HFFc6 (cell line): ENCODE results near the gene SPTSSA. TPM values are rescaled to one million over a fixed set of nuclear protein-coding genes. Genes with fewer than 3 reads are reported as not detected.
"Not testable (repeated sequence)": the region's sequence is repeated elsewhere in the genome, so short reads cannot be mapped to it uniquely, and the experiment has no call there.

Experiments
- DNase-seq: peaks from one replicate; pipeline ENCODE4 v3.0.0-alpha.2; 2018
- H3K27ac Mint-ChIP-seq: 2 replicates; pipeline ENCODE4 v1.8.0; 2020; ENCODE audit warnings: mild to moderate bottlenecking, mixed read lengths
- H3K27me3 Mint-ChIP-seq: 2 replicates; pipeline ENCODE4 v1.8.0; 2021; ENCODE audit warnings: mild to moderate bottlenecking, moderate library complexity, mixed read lengths; ENCODE audit not compliant: insufficient read depth
- H3K36me3 Mint-ChIP-seq: 2 replicates; pipeline ENCODE4 v1.8.0; 2021; ENCODE audit warnings: low read depth, mixed read lengths
- H3K4me1 Mint-ChIP-seq: 2 replicates; pipeline ENCODE4 v1.8.0; 2020; ENCODE audit warnings: low read depth, mixed read lengths
- H3K4me3 Mint-ChIP-seq: 2 replicates; pipeline ENCODE4 v1.8.0; 2020; ENCODE audit warnings: mild to moderate bottlenecking, moderate library complexity, mixed read lengths
- H3K9me3 Mint-ChIP-seq: 2 replicates; pipeline ENCODE4 v1.8.0; 2020; ENCODE audit warnings: mild to moderate bottlenecking, mixed read lengths
- long read RNA-seq: library from polyadenylated mRNA; unstranded; transcript quantifications from one replicate; pipeline ENCODE4 v2.0.0, GENCODE V29; 2019
- total RNA-seq, 6 experiments: library from RNA; stranded (reverse); fragmentation: NEBNext Ultra II Directional; extraction: Animal tissue kit (Norgen Biotek cat#: 25700); gene quantifications; 2 replicates in 1 of 6; 3 replicates in 5 of 6; pipeline ENCODE4 v1.2.3, GENCODE V29; 2021
- TF ChIP-seq, protein P1 (sequence below): fragments of 200-600 bp; sonication (generic); IDR thresholded peaks from 2 replicates; pipeline ENCODE4 v1.5.0; 2021; ENCODE audit warnings: antibody characterized with exemption, mild to moderate bottlenecking

SPTSSA gene, protein sequence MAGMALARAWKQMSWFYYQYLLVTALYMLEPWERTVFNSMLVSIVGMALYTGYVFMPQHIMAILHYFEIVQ
- total RNA-seq = 10 to 100 TPM; 13.4 to 16.5 (median 15.4) TPM
- long read RNA-seq, transcript SPTSSA-201 (2 exons, 2,777 nt) = major isoform, 17 of 18 reads
- long read RNA-seq, partial matches to known transcripts = 0 of 18 reads
- long read RNA-seq, other reads (novel, unspliced or antisense) = 1 of 18 reads

DNA sequence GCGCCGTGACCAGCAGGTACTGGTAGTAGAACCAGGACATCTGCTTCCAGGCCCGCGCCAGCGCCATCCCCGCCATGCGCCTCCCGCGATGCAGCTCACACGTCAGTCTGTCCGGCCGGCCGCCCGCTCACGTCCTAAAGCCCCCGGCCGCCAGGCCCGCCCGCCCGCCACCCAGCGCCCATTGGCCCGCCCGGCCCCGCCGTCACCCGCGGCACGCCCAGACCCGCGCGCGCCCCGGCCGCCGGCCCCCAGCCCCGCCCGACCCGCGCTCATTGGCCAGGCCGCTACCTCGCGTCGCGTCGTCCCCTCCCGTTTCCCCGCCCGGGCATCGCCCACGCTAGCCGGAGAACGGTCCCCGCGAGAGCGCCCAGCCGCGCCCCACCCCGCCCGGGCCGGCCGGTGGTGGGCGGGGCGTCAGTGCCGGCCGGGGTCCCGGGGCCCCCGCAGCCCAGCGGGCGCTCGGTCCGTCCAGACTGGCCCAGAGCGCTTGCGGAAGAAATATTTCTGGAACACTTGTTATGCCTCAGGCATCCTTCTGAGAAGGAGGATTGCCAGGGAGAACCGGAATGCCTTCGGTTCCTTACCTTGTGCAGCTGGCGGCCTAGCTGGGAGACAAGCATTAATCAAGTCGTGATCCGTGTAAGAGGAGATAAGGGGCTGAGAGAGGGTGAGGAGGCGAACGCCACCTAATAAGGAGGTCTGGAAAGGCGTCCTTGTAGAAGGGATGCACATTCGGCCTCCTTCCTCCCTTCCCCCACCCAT lies at the start of gene SPTSSA:
SPTSSA (minus strand) TSS at position 109 of the 762 bp plus-strand sequence; CDS start at position 76, 33 bp downstream.
- TF ChIP-seq, protein P1, sequence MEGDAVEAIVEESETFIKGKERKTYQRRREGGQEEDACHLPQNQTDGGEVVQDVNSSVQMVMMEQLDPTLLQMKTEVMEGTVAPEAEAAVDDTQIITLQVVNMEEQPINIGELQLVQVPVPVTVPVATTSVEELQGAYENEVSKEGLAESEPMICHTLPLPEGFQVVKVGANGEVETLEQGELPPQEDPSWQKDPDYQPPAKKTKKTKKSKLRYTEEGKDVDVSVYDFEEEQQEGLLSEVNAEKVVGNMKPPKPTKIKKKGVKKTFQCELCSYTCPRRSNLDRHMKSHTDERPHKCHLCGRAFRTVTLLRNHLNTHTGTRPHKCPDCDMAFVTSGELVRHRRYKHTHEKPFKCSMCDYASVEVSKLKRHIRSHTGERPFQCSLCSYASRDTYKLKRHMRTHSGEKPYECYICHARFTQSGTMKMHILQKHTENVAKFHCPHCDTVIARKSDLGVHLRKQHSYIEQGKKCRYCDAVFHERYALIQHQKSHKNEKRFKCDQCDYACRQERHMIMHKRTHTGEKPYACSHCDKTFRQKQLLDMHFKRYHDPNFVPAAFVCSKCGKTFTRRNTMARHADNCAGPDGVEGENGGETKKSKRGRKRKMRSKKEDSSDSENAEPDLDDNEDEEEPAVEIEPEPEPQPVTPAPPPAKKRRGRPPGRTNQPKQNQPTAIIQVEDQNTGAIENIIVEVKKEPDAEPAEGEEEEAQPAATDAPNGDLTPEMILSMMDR = no peak
- no peaks in the 10 kb centered on the region; the same call in 1 of the 2 replicates for H3K27me3 Mint-ChIP-seq

DNA sequence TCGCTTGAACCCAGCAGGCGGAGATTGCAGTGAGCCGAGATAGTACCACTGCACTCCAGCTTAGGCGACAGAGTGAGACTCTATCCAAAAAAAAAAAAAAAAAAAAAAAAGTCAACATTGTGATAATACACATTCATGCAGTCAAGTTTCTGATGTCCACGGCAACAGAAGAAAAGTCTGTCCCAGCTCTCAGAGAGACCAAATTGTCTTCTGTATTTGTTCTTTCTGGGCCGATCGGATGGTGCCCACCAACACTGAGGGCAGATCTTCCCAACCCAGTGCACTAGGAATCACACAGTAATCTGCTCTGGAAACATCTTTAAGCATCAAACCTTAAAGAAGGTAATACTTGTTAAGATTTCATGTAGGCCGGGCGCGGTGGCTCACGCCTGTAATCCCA lies 45.8 kb upstream of the SPTSSA start:
- H3K36me3 Mint-ChIP-seq = no peaks in the 10 kb centered on the region
- H3K27me3 Mint-ChIP-seq = no peaks in the 10 kb centered on the region
- no peaks in the 10 kb centered on the region for H3K9me3 Mint-ChIP-seq
- no peak overlapping the region for H3K4me3 Mint-ChIP-seq
- H3K27ac Mint-ChIP-seq = no peak overlapping the region
- peaks cover 5% of the 10 kb centered on the region for H3K4me1 Mint-ChIP-seq
- TF ChIP-seq, protein P1 = no peak
- no peak for DNase-seq

More for the DNA sequence above, at the start of gene SPTSSA:
- H3K9me3 Mint-ChIP-seq = no peaks in the 10 kb centered on the region
- peak within 1 kb of the TSS; percentile 96 for H3K4me3 Mint-ChIP-seq
- H3K4me1 Mint-ChIP-seq = peaks cover 22% of the 10 kb centered on the region
- peak; percentile 85 for DNase-seq
- peak within 1 kb of the TSS; percentile 90 for H3K27ac Mint-ChIP-seq
- H3K36me3 Mint-ChIP-seq = no peaks in the 10 kb centered on the region; the same call in 1 of the 2 replicates

DNA sequence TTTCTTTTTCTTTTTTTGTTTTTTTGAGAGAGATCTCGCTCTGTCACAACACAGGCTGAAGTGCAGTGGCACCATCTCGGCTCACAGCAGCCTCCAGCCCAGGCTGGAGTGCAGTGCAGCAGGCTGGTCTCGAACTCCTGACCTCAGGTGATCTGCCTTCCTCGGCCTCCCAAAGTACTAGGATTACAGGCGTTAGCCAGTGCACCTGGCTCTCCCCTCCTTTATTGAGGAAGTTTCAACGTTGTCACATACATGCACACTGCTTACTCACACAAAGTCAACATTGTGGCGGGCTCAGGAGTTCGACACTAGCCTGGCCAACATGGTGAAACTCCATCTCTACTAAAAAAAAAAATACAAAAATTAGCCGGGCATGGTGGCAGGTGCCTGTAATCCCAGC lies 45.4 kb upstream of the SPTSSA start:
- TF ChIP-seq, protein P1 = no peak
- Mint-ChIP-seq H3K9me3 (no peaks in the 10 kb centered on the region), H3K27ac (no peak overlapping the region), H3K36me3 (no peaks in the 10 kb centered on the region), H3K27me3 (no peaks in the 10 kb centered on the region), H3K4me1 (peaks cover 9% of the 10 kb centered on the region), H3K4me3 (no peak overlapping the region)
- DNase-seq = no peak

DNA sequence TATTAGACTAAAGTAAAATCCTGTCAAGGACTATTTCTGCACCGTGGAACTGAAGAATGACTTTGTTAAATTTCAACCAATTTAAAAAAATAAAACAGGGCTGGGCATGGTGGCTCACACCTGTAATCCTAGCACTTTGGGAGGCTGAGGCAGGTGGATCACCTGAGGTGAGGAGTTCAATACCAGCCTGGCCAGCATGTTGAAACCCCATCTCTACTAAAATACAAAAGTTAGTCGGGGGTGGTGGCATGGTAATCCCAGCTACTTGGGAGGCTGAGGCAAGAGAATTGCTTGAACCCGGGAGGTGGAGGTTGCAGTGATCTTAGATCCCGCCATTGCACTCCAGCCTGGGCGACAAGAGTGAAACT lies 43.1 kb upstream of the SPTSSA start:
- peaks cover 20% of the 10 kb centered on the region for H3K4me1 Mint-ChIP-seq
- H3K36me3 Mint-ChIP-seq, H3K27me3 Mint-ChIP-seq, H3K4me3 Mint-ChIP-seq, H3K27ac Mint-ChIP-seq, DNase-seq, H3K9me3 Mint-ChIP-seq: not testable (repeated sequence)

DNA sequence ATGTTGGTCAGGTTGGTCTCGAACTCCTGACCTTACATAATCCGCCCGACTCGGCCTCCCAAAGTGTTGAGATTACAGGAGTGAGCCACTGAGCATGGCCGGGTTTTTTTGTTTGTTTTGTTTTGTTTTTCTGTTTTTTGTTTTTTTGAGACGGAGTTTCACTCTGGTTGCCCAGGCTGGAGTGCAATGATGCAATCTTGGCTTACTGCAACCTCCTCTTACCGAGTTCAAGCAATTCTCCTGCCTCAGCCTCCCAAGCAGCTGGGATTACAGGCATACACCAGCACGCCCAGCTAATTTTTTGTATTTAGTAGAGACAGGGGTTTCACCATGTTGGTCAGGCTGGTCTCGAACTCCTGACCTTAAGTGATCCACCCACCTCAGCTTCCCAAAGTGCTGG lies 42.0 kb upstream of the SPTSSA start:
- not testable (repeated sequence) for H3K36me3 Mint-ChIP-seq, DNase-seq, H3K27ac Mint-ChIP-seq, H3K27me3 Mint-ChIP-seq, H3K4me3 Mint-ChIP-seq, H3K9me3 Mint-ChIP-seq
- H3K4me1 Mint-ChIP-seq = peaks cover 21% of the 10 kb centered on the region

DNA sequence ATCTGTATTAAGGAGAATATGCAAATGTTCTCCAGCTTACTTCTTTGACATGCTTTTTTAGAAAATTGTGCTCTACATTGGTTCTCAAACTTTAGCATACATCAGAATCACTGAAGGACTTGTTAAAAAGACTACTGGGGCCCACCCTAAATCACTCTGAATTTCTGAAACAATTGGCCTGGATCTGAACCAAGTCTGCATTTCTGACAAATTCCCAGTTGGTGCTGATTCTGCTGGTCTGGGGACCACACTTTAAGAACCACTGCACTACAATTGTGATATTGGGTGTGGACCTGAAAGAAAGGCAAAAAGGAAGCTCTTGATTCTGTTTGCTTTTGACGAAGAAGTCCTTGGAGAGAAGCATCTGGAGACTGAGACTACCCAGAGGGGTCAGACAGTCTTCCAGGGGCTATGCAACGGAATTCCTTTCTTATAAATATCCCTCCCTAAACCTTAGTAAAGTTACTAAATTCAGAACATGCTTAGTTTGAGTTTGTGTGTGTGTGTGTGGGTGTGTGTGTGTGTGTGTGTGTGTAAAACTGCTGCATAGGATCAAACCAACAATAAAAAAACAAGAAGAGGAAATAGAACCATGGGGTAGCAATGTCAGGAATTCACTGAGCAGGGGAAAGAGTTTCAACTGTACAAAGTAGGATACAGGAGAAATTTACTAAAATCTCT lies 40.6 kb upstream of the SPTSSA start:
- TF ChIP-seq, protein P1 = no peak
- no peak for DNase-seq
- H3K36me3 Mint-ChIP-seq = no peaks in the 10 kb centered on the region
- peaks cover 28% of the 10 kb centered on the region for H3K4me1 Mint-ChIP-seq
- H3K27ac Mint-ChIP-seq = peak overlapping the region; percentile 65
- H3K27me3 Mint-ChIP-seq = no peaks in the 10 kb centered on the region
- H3K4me3 Mint-ChIP-seq = peak overlapping the region; percentile 13; the same call in 1 of the 2 replicates
- H3K9me3 Mint-ChIP-seq = no peaks in the 10 kb centered on the region
